ENCODE results near the gene SURF2.

SURF2 gene

GRCh38 chr9:133377721-133378216, 21.4 kb downstream of the SURF2 start:
- no peak overlapping the region for H3K4me3 ChIP-seq
- no peaks in the 10 kb centered on the region for H3K9me3 ChIP-seq
- intact Hi-C loops (cut with DNase I; ENCODE audit: low total_unique reads) = loop anchor here (5.0 kb wide), 1 partner anchor 40 kb away; the partner anchor contains the start of gene REXO4
- H3K36me3 ChIP-seq = peaks cover 3 to 6% (median 6%) of the 10 kb centered on the region in 3 donors
- no peaks in the 10 kb centered on the region for H3K27me3 ChIP-seq
- H3K27ac ChIP-seq = no peak overlapping the region
- no peak for TF ChIP-seq CTCF (IDR thresholded peaks at IDR 0.05)
- peaks cover 0 to 30% (median 21%) of the 10 kb centered on the region in 4 donors for H3K4me1 ChIP-seq
- no peak for DNase-seq

GRCh38 chr9:133378408-133378962, 22.1 kb downstream of the SURF2 start:
- H3K27ac ChIP-seq = no peak overlapping the region
- TF ChIP-seq CTCF (IDR thresholded peaks at IDR 0.05) = no peak
- intact Hi-C loops (cut with DNase I; ENCODE audit: low total_unique reads) = loop anchor here (5.0 kb wide), 1 partner anchor 39 kb away; the partner anchor contains the start of gene REXO4

GRCh38 chr9:133379153-133380086, 23.1 kb downstream of the SURF2 start:
- Histone ChIP-seq H3K4me1 (peaks cover 0 to 13% (median 11%) of the 10 kb centered on the region in 4 donors), H3K27ac (no peak overlapping the region), H3K4me3 (no peak overlapping the region), H3K9me3 (no peaks in the 10 kb centered on the region), H3K27me3 (no peaks in the 10 kb centered on the region), H3K36me3 (no peaks in the 10 kb centered on the region)
- no peak for DNase-seq
- intact Hi-C loops (cut with DNase I; ENCODE audit: low total_unique reads) = loop anchor here (5.0 kb wide), 1 partner anchor 38 kb away; the partner anchor contains the start of gene REXO4
- TF ChIP-seq CTCF (IDR thresholded peaks at IDR 0.05) = no peak

More at GRCh38 chr9:133378408-133378962, 22.1 kb downstream of the SURF2 start:
- Histone ChIP-seq H3K9me3 (no peaks in the 10 kb centered on the region), H3K27me3 (no peaks in the 10 kb centered on the region), H3K4me1 (peaks cover 0 to 23% (median 18%) of the 10 kb centered on the region in 4 donors), H3K36me3 (peaks cover 0 to 1% (median 0%) of the 10 kb centered on the region in 3 donors), H3K4me3 (no peak overlapping the region)
- no peak for DNase-seq

- intact Hi-C loops (cut with DNase I; ENCODE audit: low total_unique reads) = no loop called here
- Histone ChIP-seq H3K36me3 (no peaks in the 10 kb centered on the region), H3K4me3 (no peak overlapping the region), H3K4me1 (peaks cover 0 to 8% (median 6%) of the 10 kb centered on the region in 4 donors), H3K27me3 (no peaks in the 10 kb centered on the region), H3K27ac (no peak overlapping the region), H3K9me3 (no peaks in the 10 kb centered on the region)
- DNase-seq = no peak
- no peak for TF ChIP-seq CTCF (IDR thresholded peaks at IDR 0.05)
Observed at GRCh38 chr9:133380734-133381133, 24.4 kb downstream of the SURF2 start.

DNA sequence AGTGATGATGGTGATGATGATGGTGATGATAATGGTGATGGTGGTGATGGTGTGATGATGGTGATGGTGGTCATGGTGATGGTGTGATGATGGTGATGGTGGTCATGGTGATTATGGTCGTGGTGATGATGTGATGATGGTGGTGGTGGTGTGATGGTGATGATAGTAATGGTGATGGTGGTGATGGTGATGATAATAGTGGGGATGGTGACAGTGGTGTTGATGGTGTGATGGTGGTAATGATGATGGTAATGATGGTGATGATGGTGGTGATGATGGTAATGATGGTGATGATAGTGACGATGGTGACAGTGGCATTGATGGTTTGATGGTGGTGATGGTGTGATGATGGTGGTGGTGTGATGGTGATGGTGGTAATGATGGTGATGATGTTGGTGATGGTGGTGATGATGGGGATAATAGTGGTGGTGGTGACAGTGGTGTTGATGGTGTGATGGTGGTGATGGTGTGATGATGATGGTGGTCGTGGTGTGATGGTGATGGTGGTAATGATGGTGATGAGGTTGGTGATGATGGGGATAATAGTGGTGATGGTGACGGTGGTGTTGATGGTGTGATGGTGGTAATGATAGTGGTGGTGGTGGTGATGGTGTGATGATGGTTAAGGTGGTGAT, 26.3 kb downstream of the SURF2 start:
- no peaks in the 10 kb centered on the region for H3K4me1 ChIP-seq
- no peak overlapping the region for H3K27ac ChIP-seq
- H3K4me3 ChIP-seq = no peak overlapping the region
- H3K27me3 ChIP-seq = no peaks in the 10 kb centered on the region
- intact Hi-C loops (cut with DNase I; ENCODE audit: low total_unique reads) = no loop called here
- H3K36me3 ChIP-seq = no peaks in the 10 kb centered on the region
- no peaks in the 10 kb centered on the region for H3K9me3 ChIP-seq
- TF ChIP-seq CTCF (IDR thresholded peaks at IDR 0.05) = no peak
- DNase-seq = no peak

Data from tibial artery (tissue), 4 donors.